Tibial nerve (tissue), 4 donors: ENCODE results near the gene HS3ST6. TPM values are rescaled to one million over a fixed set of nuclear protein-coding genes. Genes with fewer than 3 reads are reported as not detected.
"Not testable (repeated sequence)": the region's sequence is repeated elsewhere in the genome, so short reads cannot be mapped to it uniquely, and the experiment has no call there.

Experiments
- DNase-seq, 2 donors: peaks; one replicate each; pipeline ENCODE4 v3.0.0-alpha.2; 2019; ENCODE audit warnings: low spot score in 2 of 2
- H3K27ac ChIP-seq, 4 donors: fragments of 200-600 bp; sonication (generic) in 3 of 4; one replicate each; pipeline ENCODE4 v1.5.1; 2017 to 2019; ENCODE audit warnings: mild to moderate bottlenecking in 1 of 4
- H3K27me3 ChIP-seq, 2 donors: fragments of 200-600 bp; sonication (generic) in 1 of 2; one replicate each; pipeline versions ENCODE4 v1.5.1 to v1.6.0; 2017 to 2019
- H3K36me3 ChIP-seq, 3 donors: fragments of 200-600 bp; sonication (generic); one replicate each; pipeline ENCODE4 v1.5.1; 2018 to 2019
- H3K4me1 ChIP-seq, 4 donors: fragments of 200-600 bp; sonication (generic) in 3 of 4; one replicate each; pipeline ENCODE4 v1.5.1; 2017 to 2019
- H3K4me3 ChIP-seq, 4 donors: fragments of 200-600 bp; sonication (generic) in 3 of 4; one replicate each; pipeline ENCODE4 v1.5.1; 2017 to 2019; ENCODE audit warnings: mild to moderate bottlenecking in 1 of 4, moderate library complexity in 1 of 4
- H3K9me3 ChIP-seq, 4 donors: fragments of 200-600 bp; sonication (generic) in 3 of 4; one replicate each; pipeline ENCODE4 v1.5.1; 2017 to 2019
- CTCF ChIP-seq, 5 experiments: fragments of 200-600 bp in 3 of 5; fragments of 450-650 bp in 2 of 5; sonication (generic) in 3 of 5; IDR thresholded peaks; one replicate each; pipeline ENCODE4 v1.5.1; 2016 to 2019; ENCODE audit warnings: antibody characterized with exemption in 5 of 5, mild to moderate bottlenecking in 3 of 5, moderate library complexity in 2 of 5
- EP300 ChIP-seq, 2 donors: sonication (generic); formaldehyde crosslinking; IDR thresholded peaks; one replicate each; pipeline ENCODE4 v1.6.1; 2017; ENCODE audit warnings: antibody characterized with exemption in 2 of 2, mild to moderate bottlenecking in 1 of 2
- POLR2A ChIP-seq, 2 donors: fragments of 450-650 bp; IDR thresholded peaks; one replicate each; pipeline ENCODE4 v1.6.1; 2017; ENCODE audit warnings: antibody characterized with exemption in 2 of 2, mild to moderate bottlenecking in 2 of 2, moderate library complexity in 2 of 2
- WGBS, 2 donors: methylation state at CpG; one replicate each; pipeline ENCODE4 v1.1.5; 2018; 5-methylcytosine and 5-hydroxymethylcytosine counted together
- total RNA-seq, 4 donors: library from RNA; depleted of rRNA; stranded (reverse); fragments of >200 nt; gene quantifications; one replicate each; pipeline ENCODE4 v1.1.0, GENCODE V29; 2016

HS3ST6 gene
- total RNA-seq, 4 donors from 2014 or later = not detected

- Histone ChIP-seq H3K9me3 (no peaks in the 10 kb centered on the region), H3K4me1 (peaks cover 0 to 20% (median 10%) of the 10 kb centered on the region in 4 donors), H3K36me3 (peaks cover 0 to 47% (median 9%) of the 10 kb centered on the region in 3 donors), H3K27me3 (no peaks in the 10 kb centered on the region), H3K4me3 (no peak overlapping the region), H3K27ac (peak overlapping the region in 1 of 4 donors; percentile 12)
- DNase-seq = no peak
- 89 to 90% methylated on average over 12 to 23 of the region's 23 CpGs for WGBS, 2 donors
- TF ChIP-seq CTCF (IDR thresholded peaks at IDR 0.05) = no peak
- TF ChIP-seq EP300 (IDR thresholded peaks at IDR 0.05) = no peak
Measured at GRCh38 chr16:1940273-1941161, 22.3 kb upstream of the HS3ST6 start.

GRCh38 chr16:1939833-1940232, 21.6 kb upstream of the HS3ST6 start:
- not testable (repeated sequence) for H3K4me3 ChIP-seq, H3K27me3 ChIP-seq, H3K27ac ChIP-seq, DNase-seq, H3K9me3 ChIP-seq
- H3K4me1 ChIP-seq = peaks cover 0 to 20% (median 10%) of the 10 kb centered on the region in 4 donors
- 96 to 98% methylated on average over 8 of the region's 8 CpGs for WGBS, 2 donors
- H3K36me3 ChIP-seq = peaks cover 0 to 47% (median 9%) of the 10 kb centered on the region in 3 donors

GRCh38 chr16:1938910-1939309, 20.7 kb upstream of the HS3ST6 start:
- no peak overlapping the region for H3K27ac ChIP-seq
- H3K4me3 ChIP-seq = no peak overlapping the region
- no peaks in the 10 kb centered on the region for H3K27me3 ChIP-seq
- 87 to 90% methylated on average over 16 to 17 of the region's 17 CpGs for WGBS, 2 donors
- no peaks in the 10 kb centered on the region for H3K9me3 ChIP-seq
- no peak for DNase-seq
- no peak for TF ChIP-seq CTCF (IDR thresholded peaks at IDR 0.05)
- no peak for TF ChIP-seq POLR2A (IDR thresholded peaks at IDR 0.05)
- TF ChIP-seq EP300 (IDR thresholded peaks at IDR 0.05) = no peak
- H3K4me1 ChIP-seq = peaks cover 0 to 17% (median 10%) of the 10 kb centered on the region in 4 donors
- peaks cover 0 to 47% (median 9%) of the 10 kb centered on the region in 3 donors for H3K36me3 ChIP-seq

GRCh38 chr16:1938316-1938715, 20.1 kb upstream of the HS3ST6 start:
- 84 to 88% methylated on average over 10 of the region's 10 CpGs for WGBS, 2 donors
- TF ChIP-seq EP300 (IDR thresholded peaks at IDR 0.05) = peak in 1 of 2 donors; percentile 39
- no peak for TF ChIP-seq CTCF (IDR thresholded peaks at IDR 0.05)
- no peak for TF ChIP-seq POLR2A (IDR thresholded peaks at IDR 0.05)
- Histone ChIP-seq H3K4me1 (peaks cover 0 to 12% (median 10%) of the 10 kb centered on the region in 4 donors), H3K4me3 (no peak overlapping the region), H3K27ac (no peak overlapping the region), H3K27me3 (no peaks in the 10 kb centered on the region), H3K36me3 (peaks cover 0 to 47% (median 9%) of the 10 kb centered on the region in 3 donors), H3K9me3 (no peaks in the 10 kb centered on the region)
- no peak for DNase-seq

- no peak overlapping the region for H3K27ac ChIP-seq
- TF ChIP-seq POLR2A (IDR thresholded peaks at IDR 0.05) (no peak), EP300 (IDR thresholded peaks at IDR 0.05) (no peak), CTCF (IDR thresholded peaks at IDR 0.05) (no peak)
- WGBS, 2 donors = 94 to 96% methylated on average over 11 of the region's 11 CpGs
- H3K4me3 ChIP-seq = no peak overlapping the region
- H3K27me3 ChIP-seq = peaks cover 0 to 8% of the 10 kb centered on the region in 2 donors
- no peaks in the 10 kb centered on the region for H3K9me3 ChIP-seq
- peaks cover 0 to 47% (median 9%) of the 10 kb centered on the region in 3 donors for H3K36me3 ChIP-seq
- no peak for DNase-seq
- H3K4me1 ChIP-seq = peaks cover 0 to 6% (median 5%) of the 10 kb centered on the region in 4 donors
Measured at GRCh38 chr16:1936945-1937479, 18.8 kb upstream of the HS3ST6 start.
